Fibroblast of lung (primary cell): ENCODE results near the gene KRT80. TPM values are rescaled to one million over a fixed set of nuclear protein-coding genes. Genes with fewer than 3 reads are reported as not detected.

ENCODE experiments used
- DNase-seq, 2 donors: peaks; one replicate each; pipeline versions ENCODE4 v3.0.0 to v3.0.0-alpha.2; 2010; ENCODE audit warnings: low read depth in 2 of 2
- H2AFZ ChIP-seq: 2 replicates; pipeline ENCODE4 v1.5.1; 2012; ENCODE audit warnings: low read length, control low read depth, inconsistent platforms
- H3K27ac ChIP-seq: 2 replicates; pipeline ENCODE4 v1.5.1; 2011; ENCODE audit warnings: low read length, control low read depth; ENCODE audit not compliant: insufficient read depth
- H3K27me3 ChIP-seq: 2 replicates; pipeline ENCODE4 v1.5.1; 2011; ENCODE audit warnings: mild to moderate bottlenecking, low read length; ENCODE audit not compliant: control insufficient read depth, insufficient read depth
- H3K36me3 ChIP-seq: 2 replicates; pipeline ENCODE4 v1.5.1; 2011; ENCODE audit warnings: low read length; ENCODE audit not compliant: control insufficient read depth, insufficient read depth
- H3K4me1 ChIP-seq: 2 replicates; pipeline ENCODE4 v1.5.1; 2011; ENCODE audit warnings: low read length; ENCODE audit not compliant: control insufficient read depth, insufficient read depth; ENCODE audit errors: extremely low read depth
- H3K4me2 ChIP-seq: 2 replicates; pipeline ENCODE4 v1.5.1; 2011; ENCODE audit warnings: low read length, control low read depth; ENCODE audit not compliant: insufficient read depth; ENCODE audit errors: extremely low read depth
- H3K4me3 ChIP-seq, 4 experiments: fragments of 200-600 bp in 1 of 4; sonication (generic) in 1 of 4; replicated peaks in 1 of 4; 2 replicates each; pipeline ENCODE4 v1.5.1; 2011 to 2016; ENCODE audit warnings: low read length in 4 of 4, low read depth in 3 of 4, mild to moderate bottlenecking in 3 of 4, control low read depth in 2 of 4, inconsistent platforms in 1 of 4, mixed read lengths in 1 of 4; ENCODE audit not compliant: insufficient read depth in 1 of 4; ENCODE audit errors: control extremely low read depth in 1 of 4
- H3K79me2 ChIP-seq: 2 replicates; pipeline ENCODE4 v1.5.1; 2012; ENCODE audit warnings: mild to moderate bottlenecking, low read length, inconsistent platforms; ENCODE audit not compliant: control insufficient read depth, insufficient read depth
- H3K9ac ChIP-seq: 2 replicates; pipeline ENCODE4 v1.5.1; 2011; ENCODE audit warnings: mild to moderate bottlenecking, low read length, control low read depth; ENCODE audit not compliant: insufficient read depth
- H3K9me3 ChIP-seq: 2 replicates; pipeline ENCODE4 v1.5.1; 2012; ENCODE audit warnings: low read depth, low read length; ENCODE audit not compliant: control insufficient read depth, insufficient read depth
- H4K20me1 ChIP-seq: 2 replicates; pipeline ENCODE4 v1.5.1; 2011; ENCODE audit warnings: low read length; ENCODE audit not compliant: control insufficient read depth, insufficient read depth; ENCODE audit errors: extremely low read depth
- EZH2 ChIP-seq: IDR thresholded peaks from 2 replicates; pipeline ENCODE4 v1.5.1; 2012; ENCODE audit warnings: low read length, control low read depth, mild to moderate bottlenecking; ENCODE audit errors: missing control alignments
- polyA plus RNA-seq, 2 donors: library from polyadenylated mRNA; depleted of rRNA in 1 of 2; stranded (reverse) in 1 of 2; unstranded in 1 of 2; fragments of >200 nt; gene quantifications; 2 replicates each; pipeline ENCODE4 v1.2.1, GENCODE V29; 2011 to 2012; ENCODE audit warnings: missing spikeins in 1 of 2
- total RNA-seq: library from RNA; depleted of rRNA; stranded (reverse); fragments of >200 nt; gene quantifications from 2 replicates; pipeline ENCODE4 v1.2.1, GENCODE V29; 2014
- TF ChIP-seq, protein P1 (sequence below), 2 donors: IDR thresholded peaks in 1 of 2; conservative IDR thresholded peaks in 1 of 2; 1 replicate in 1 of 2; 2 replicates in 1 of 2; pipeline ENCODE4 v1.5.1; 2011 to 2012; ENCODE audit warnings: low read length in 2 of 2, control low read depth in 1 of 2, inconsistent platforms in 1 of 2, low read depth in 1 of 2, mild to moderate bottlenecking in 1 of 2

The KRT80 gene
- total and polyA plus RNA-seq, 2 donors (not counting 1 experiment from before 2014, with no cell fraction given) = 0.17 to 1.0 TPM

DNA sequence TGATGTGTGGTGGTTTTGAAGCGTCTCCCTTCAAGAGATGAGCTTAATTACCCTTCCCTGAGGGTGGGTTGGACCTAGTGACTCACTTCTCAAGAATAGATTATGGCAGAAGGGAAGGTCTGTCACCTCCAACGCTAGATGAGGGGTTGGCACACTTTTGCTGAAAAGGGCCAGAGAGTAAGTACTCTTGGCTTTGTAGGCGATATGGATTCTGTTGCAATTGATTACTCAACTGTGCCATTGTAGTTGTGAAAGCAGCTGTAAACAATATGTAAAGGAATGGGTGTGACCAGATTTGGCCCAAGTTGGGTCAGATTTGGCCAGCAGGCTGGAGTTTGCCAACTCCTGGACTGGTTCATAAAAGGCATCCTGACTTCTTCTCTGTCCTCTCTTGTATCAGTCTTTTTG lies 59.1 kb downstream of the KRT80 start:
- H3K79me2 ChIP-seq = no peaks in the 10 kb centered on the region
- DNase-seq = peak in 1 of 2 donors; percentile 48
- no peaks in the 10 kb centered on the region for H3K9me3 ChIP-seq
- no peak overlapping the region for H3K9ac ChIP-seq
- TF ChIP-seq, protein P1, sequence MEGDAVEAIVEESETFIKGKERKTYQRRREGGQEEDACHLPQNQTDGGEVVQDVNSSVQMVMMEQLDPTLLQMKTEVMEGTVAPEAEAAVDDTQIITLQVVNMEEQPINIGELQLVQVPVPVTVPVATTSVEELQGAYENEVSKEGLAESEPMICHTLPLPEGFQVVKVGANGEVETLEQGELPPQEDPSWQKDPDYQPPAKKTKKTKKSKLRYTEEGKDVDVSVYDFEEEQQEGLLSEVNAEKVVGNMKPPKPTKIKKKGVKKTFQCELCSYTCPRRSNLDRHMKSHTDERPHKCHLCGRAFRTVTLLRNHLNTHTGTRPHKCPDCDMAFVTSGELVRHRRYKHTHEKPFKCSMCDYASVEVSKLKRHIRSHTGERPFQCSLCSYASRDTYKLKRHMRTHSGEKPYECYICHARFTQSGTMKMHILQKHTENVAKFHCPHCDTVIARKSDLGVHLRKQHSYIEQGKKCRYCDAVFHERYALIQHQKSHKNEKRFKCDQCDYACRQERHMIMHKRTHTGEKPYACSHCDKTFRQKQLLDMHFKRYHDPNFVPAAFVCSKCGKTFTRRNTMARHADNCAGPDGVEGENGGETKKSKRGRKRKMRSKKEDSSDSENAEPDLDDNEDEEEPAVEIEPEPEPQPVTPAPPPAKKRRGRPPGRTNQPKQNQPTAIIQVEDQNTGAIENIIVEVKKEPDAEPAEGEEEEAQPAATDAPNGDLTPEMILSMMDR (conservative IDR thresholded peaks at IDR 0.05 in 1 of 2, IDR thresholded peaks at IDR 0.05 in 1 of 2; ENCODE audit: low read depth in 1 of 2, low read length in 2 of 2) = no peak
- no peak for TF ChIP-seq EZH2
- no peak overlapping the region for H3K4me3 ChIP-seq
- no peaks in the 10 kb centered on the region for H3K4me1 ChIP-seq
- H4K20me1 ChIP-seq = no peaks in the 10 kb centered on the region
- H3K27ac ChIP-seq = no peak overlapping the region
- H3K27me3 ChIP-seq = peaks cover 12% of the 10 kb centered on the region
- H2AFZ ChIP-seq = no peak overlapping the region
- no peak overlapping the region for H3K4me2 ChIP-seq
- H3K36me3 ChIP-seq = no peaks in the 10 kb centered on the region

DNA sequence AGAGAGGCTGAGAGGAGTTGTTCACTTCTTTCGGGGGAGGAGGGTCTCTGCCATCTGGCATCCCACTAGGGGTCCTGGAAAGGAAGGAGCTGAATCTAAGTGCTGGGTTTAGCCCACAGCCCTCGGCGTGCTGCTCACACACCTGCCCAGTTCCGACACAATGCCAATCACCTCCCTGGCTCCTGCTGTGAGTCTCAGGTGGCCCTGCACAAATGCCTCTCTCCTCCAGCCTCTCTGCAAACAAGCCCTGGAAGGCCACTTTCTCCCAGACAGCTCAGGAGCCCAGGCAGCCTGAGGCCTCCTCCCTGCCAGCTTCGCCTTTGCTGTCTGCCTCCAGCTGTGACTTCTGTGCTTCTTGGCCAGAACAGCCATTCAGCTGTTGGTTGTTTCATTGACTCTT lies 61.1 kb downstream of the KRT80 start:
- Histone ChIP-seq H3K4me3 (no peak overlapping the region), H3K27me3 (peaks cover 15% of the 10 kb centered on the region), H3K4me1 (no peaks in the 10 kb centered on the region), H3K79me2 (no peaks in the 10 kb centered on the region), H3K9ac (no peak overlapping the region), H4K20me1 (no peaks in the 10 kb centered on the region), H3K36me3 (no peaks in the 10 kb centered on the region), H2AFZ (no peak overlapping the region), H3K4me2 (no peak overlapping the region), H3K27ac (no peak overlapping the region), H3K9me3 (no peaks in the 10 kb centered on the region)
- DNase-seq = no peak
- TF ChIP-seq, protein P1 (conservative IDR thresholded peaks at IDR 0.05 in 1 of 2, IDR thresholded peaks at IDR 0.05 in 1 of 2; ENCODE audit: low read depth in 1 of 2, low read length in 2 of 2) = no peak
- no peak for TF ChIP-seq EZH2

DNA sequence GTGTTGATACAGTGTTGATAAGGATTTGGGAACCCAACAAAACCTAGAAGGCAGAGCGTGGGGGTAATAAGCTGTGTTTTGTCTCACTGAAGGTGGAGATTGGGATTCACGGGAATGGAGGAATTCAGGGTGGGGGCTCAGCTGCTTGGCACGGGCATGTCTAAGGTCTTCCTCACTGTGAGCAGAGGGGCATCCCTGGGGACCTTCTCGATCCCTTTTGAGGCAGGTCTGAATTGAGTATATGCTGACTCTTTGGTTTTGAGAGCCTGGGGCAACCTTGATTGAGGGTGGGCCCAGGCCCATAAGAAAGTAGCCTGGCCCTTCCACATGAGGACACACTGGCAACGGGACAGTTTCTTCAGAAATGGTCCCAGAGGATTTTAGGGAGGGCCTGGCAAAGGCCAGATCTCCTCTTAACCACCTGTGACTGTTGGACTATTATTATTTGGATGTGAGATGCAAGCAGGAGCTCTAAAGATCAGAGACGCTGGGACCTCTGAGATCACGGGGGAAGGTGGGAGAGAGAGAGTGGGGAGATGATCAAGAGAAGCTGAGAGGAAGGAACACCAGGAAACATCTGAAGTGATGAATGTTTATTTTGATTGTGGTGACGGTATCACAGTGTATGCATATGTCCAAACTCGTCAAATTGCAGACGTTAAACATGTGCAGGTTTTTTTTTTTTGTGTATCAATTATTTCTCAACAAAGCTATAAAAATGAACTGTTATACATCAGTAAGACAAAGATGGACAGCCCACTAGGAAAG lies 63.9 kb downstream of the KRT80 start:
- Histone ChIP-seq H3K27ac (no peak overlapping the region), H2AFZ (no peak overlapping the region), H3K9me3 (no peaks in the 10 kb centered on the region), H3K79me2 (no peaks in the 10 kb centered on the region), H3K9ac (no peak overlapping the region), H3K4me3 (no peak overlapping the region), H3K4me1 (no peaks in the 10 kb centered on the region), H3K36me3 (no peaks in the 10 kb centered on the region), H4K20me1 (no peaks in the 10 kb centered on the region), H3K4me2 (no peak overlapping the region), H3K27me3 (peaks cover 19% of the 10 kb centered on the region)
- no peak for TF ChIP-seq EZH2
- TF ChIP-seq, protein P1 (conservative IDR thresholded peaks at IDR 0.05 in 1 of 2, IDR thresholded peaks at IDR 0.05 in 1 of 2; ENCODE audit: low read depth in 1 of 2, low read length in 2 of 2) = no peak
- DNase-seq = no peak
